ENCODE measurements around the gene SPRY2. TPM values are rescaled to one million over a fixed set of nuclear protein-coding genes. Genes with fewer than 3 reads are reported as not detected.
"Not testable (repeated sequence)": the region's sequence is repeated elsewhere in the genome, so short reads cannot be mapped to it uniquely, and the experiment has no call there.

SPRY2 gene
- total RNA-seq, 1 experiment from 2014 or later: 2.6 TPM

GRCh38 chr13:80348750-80349149 is 7.8 kb upstream of the SPRY2 start:
- DNase-seq (ENCODE audit: low spot score): no peak

- DNase-seq (ENCODE audit: low spot score): no peak
These were observed 7.4 kb upstream of the SPRY2 start for GRCh38 chr13:80348314-80348713.

GRCh38 chr13:80345771-80346510 is 5.0 kb upstream of the SPRY2 start:
- DNase-seq (ENCODE audit: low spot score): no peak

- DNase-seq (ENCODE audit: low spot score): not testable (repeated sequence)
These were observed 3.1 kb upstream of the SPRY2 start for GRCh38 chr13:80344032-80344431.

GRCh38 chr13:80342471-80343371 is 1.8 kb upstream of the SPRY2 start:
- peak; percentile 28 for DNase-seq (ENCODE audit: low spot score)

- DNase-seq (ENCODE audit: low spot score): no peak
These were observed 937 bp upstream of the SPRY2 start for GRCh38 chr13:80341756-80342370.

GRCh38 chr13:80340651-80341100 is 250 bp downstream of the SPRY2 start:
- DNase-seq (ENCODE audit: low spot score): peak; percentile 10

- peak; percentile 21 for DNase-seq (ENCODE audit: low spot score)
These were observed 845 bp downstream of the SPRY2 start for GRCh38 chr13:80339912-80340650.

- no peak for DNase-seq (ENCODE audit: low spot score)
These were observed 1.4 kb downstream of the SPRY2 start for GRCh38 chr13:80339563-80339911.

GRCh38 chr13:80338781-80339562 is 2.0 kb downstream of the SPRY2 start:
- DNase-seq (ENCODE audit: low spot score): peak; percentile 32

- DNase-seq (ENCODE audit: low spot score): no peak
These were observed 3.4 kb downstream of the SPRY2 start for GRCh38 chr13:80337288-80338081.

GRCh38 chr13:80336776-80337287 is 4.1 kb downstream of the SPRY2 start:
- no peak for DNase-seq (ENCODE audit: low spot score)

GRCh38 chr13:80336370-80336769 is 4.6 kb downstream of the SPRY2 start:
- DNase-seq (ENCODE audit: low spot score): no peak

- DNase-seq (ENCODE audit: low spot score): peak; percentile 48
These were observed 6.2 kb downstream of the SPRY2 start for GRCh38 chr13:80334597-80335260.

GRCh38 chr13:80331984-80332383 is 8.9 kb downstream of the SPRY2 start:
- no peak for DNase-seq (ENCODE audit: low spot score)

- DNase-seq (ENCODE audit: low spot score): no peak
These were observed 11.7 kb downstream of the SPRY2 start for GRCh38 chr13:80329250-80329649.

- DNase-seq (ENCODE audit: low spot score): no peak
These were observed 21.9 kb downstream of the SPRY2 start for GRCh38 chr13:80319004-80319403.

- no peak for DNase-seq (ENCODE audit: low spot score)
These were observed 25.9 kb downstream of the SPRY2 start for GRCh38 chr13:80314711-80315653.
